GM21360 (cell line): ENCODE measurements around the gene E2F8.

Experiments
- ATAC-seq: cut with Tn5 transposase; IDR thresholded peaks from one replicate; pipeline ENCODE4 v1.9.1; 2021; ENCODE audit warnings: mild to moderate bottlenecking, moderate library complexity; ENCODE audit not compliant: unreplicated experiment

Gene E2F8

GRCh38 chr11:19252394-19253152, 11.8 kb upstream of the E2F8 start:
- no peak for ATAC-seq

GRCh38 chr11:19251577-19251976, 10.8 kb upstream of the E2F8 start:
- ATAC-seq = no peak

GRCh38 chr11:19246816-19247215, 6.1 kb upstream of the E2F8 start:
- ATAC-seq = no peak

- no peak for ATAC-seq
These were observed 4.6 kb upstream of the E2F8 start for GRCh38 chr11:19245351-19245750.

- no peak for ATAC-seq
These were observed 3.9 kb upstream of the E2F8 start for GRCh38 chr11:19244621-19245020.

- ATAC-seq = no peak
These were observed 3.3 kb upstream of the E2F8 start for GRCh38 chr11:19244084-19244483.

GRCh38 chr11:19243613-19244012, 2.9 kb upstream of the E2F8 start:
- ATAC-seq = no peak

- no peak for ATAC-seq
These were observed 2.4 kb upstream of the E2F8 start for GRCh38 chr11:19243143-19243542.

GRCh38 chr11:19242179-19242932, 1.6 kb upstream of the E2F8 start:
- no peak for ATAC-seq

GRCh38 chr11:19241260-19242178, 774 bp upstream of the E2F8 start:
- ATAC-seq = peak; percentile 36

- no peak for ATAC-seq
These were observed 1.7 kb downstream of the E2F8 start for GRCh38 chr11:19239039-19239438.

GRCh38 chr11:19237813-19238212, 2.9 kb downstream of the E2F8 start:
- no peak for ATAC-seq

- ATAC-seq = no peak
These were observed 3.4 kb downstream of the E2F8 start for GRCh38 chr11:19237381-19237780.

GRCh38 chr11:19234231-19234817, 6.4 kb downstream of the E2F8 start:
- no peak for ATAC-seq

GRCh38 chr11:19232910-19233503, 7.7 kb downstream of the E2F8 start:
- no peak for ATAC-seq

GRCh38 chr11:19229671-19230070, 11.1 kb downstream of the E2F8 start:
- ATAC-seq = no peak

- ATAC-seq = no peak
These were observed 11.8 kb downstream of the E2F8 start for GRCh38 chr11:19228968-19229367.

GRCh38 chr11:19226378-19227195, 14.2 kb downstream of the E2F8 start:
- ATAC-seq = no peak

- no peak for ATAC-seq
These were observed 15.2 kb downstream of the E2F8 start for GRCh38 chr11:19225581-19225980.

- ATAC-seq = no peak
These were observed 15.6 kb downstream of the E2F8 start for GRCh38 chr11:19225123-19225522.
